Measurements from ENCODE around the gene PDAP1. TPM values are rescaled to one million over a fixed set of nuclear protein-coding genes. Genes with fewer than 3 reads are reported as not detected.
"Not testable (repeated sequence)": the region's sequence is repeated elsewhere in the genome, so short reads cannot be mapped to it uniquely, and the experiment has no call there.

The PDAP1 gene
- polyA plus RNA-seq, 1 experiment: 62.0 TPM

DNA sequence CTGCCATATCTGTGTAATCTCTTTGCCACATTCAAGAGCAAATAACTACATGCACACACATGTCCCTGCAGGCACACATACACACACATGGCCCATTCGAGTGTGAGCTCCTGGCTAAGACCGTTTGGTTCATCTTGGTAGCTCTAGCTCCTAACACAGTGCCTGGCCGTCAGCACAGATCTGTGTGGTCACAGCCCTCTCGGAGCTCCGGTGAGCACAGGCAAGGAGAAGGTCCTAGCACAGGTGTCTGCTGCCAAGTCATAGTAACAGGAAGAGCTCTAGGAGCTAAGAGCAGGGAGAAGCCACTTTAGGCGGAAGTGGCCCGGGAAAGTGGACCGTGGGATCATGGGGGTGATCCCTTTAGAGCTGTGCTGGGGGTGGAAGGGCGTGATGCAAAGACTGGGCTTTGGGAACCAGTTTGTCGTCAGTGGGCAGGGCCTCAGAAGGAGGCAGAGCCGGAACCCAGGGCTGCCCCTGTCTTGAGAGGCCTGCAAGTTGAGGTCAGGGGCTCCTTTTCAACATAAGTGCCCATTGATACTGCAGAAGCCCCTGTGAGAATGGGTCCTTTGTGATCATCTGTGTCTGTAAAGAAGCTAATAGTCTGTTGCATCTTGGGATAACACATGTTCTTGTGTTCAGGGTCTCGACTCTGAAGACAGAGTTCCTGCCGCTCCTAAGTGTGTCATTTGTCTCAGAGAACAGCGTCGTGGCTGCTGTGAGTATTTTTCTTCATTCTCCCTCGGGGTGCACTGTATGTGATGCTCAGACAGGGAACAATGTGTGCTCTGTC is 50.5 kb downstream of the PDAP1 start:
- ChIA-PET CTCF (interaction anchor here (0.6 to 1.4 kb wide), 3 partner anchors 10 to 18 kb away, joined by 3 read pairs; no protein-coding TSS in a partner anchor), POLR2A (interaction anchor here (0.6 kb wide), 1 partner anchor 29 kb away, joined by 3 read pairs; no protein-coding TSS in a partner anchor)
- H3K27me3 ChIP-seq (ENCODE audit: control insufficient read depth, insufficient read depth, low read length): no peaks in the 10 kb centered on the region
- no peak for DNase-seq (ENCODE audit: low read depth)
- H3K4me3 ChIP-seq (ENCODE audit: low read depth, low read length): no peak overlapping the region
- TF ChIP-seq, protein P1, sequence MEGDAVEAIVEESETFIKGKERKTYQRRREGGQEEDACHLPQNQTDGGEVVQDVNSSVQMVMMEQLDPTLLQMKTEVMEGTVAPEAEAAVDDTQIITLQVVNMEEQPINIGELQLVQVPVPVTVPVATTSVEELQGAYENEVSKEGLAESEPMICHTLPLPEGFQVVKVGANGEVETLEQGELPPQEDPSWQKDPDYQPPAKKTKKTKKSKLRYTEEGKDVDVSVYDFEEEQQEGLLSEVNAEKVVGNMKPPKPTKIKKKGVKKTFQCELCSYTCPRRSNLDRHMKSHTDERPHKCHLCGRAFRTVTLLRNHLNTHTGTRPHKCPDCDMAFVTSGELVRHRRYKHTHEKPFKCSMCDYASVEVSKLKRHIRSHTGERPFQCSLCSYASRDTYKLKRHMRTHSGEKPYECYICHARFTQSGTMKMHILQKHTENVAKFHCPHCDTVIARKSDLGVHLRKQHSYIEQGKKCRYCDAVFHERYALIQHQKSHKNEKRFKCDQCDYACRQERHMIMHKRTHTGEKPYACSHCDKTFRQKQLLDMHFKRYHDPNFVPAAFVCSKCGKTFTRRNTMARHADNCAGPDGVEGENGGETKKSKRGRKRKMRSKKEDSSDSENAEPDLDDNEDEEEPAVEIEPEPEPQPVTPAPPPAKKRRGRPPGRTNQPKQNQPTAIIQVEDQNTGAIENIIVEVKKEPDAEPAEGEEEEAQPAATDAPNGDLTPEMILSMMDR (IDR thresholded peaks at IDR 0.05; ENCODE audit: insufficient read depth, low read depth, low read length): no peak
- peaks cover 24% of the 10 kb centered on the region for H3K36me3 ChIP-seq (ENCODE audit: control insufficient read depth, insufficient read depth, low read length)

DNA sequence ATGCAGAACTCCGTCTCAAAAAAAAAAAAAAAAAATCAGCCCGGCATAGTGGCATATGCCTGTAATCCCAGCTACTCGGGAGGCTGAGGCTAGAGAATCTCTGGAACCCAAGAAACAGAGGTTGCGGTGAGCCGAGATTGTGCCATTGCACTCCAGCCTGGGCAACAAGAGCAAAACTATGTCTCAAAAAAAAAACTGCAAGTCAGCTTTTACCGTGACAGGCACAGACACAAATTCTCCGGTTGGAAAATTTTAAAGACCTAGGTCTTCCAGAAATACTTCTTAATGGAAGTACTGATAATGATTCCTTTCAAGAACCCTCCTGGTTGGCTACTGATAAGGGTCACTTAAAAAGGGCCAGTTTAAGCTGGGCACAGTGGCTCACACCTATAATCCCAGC is 53.3 kb downstream of the PDAP1 start:
- H3K4me3 ChIP-seq (ENCODE audit: low read depth, low read length): no peak overlapping the region
- CTCF ChIA-PET: interaction anchor here (0.6 kb wide), 2 partner anchors 60 to 325 kb away, joined by 3 read pairs; no protein-coding TSS in a partner anchor

DNA sequence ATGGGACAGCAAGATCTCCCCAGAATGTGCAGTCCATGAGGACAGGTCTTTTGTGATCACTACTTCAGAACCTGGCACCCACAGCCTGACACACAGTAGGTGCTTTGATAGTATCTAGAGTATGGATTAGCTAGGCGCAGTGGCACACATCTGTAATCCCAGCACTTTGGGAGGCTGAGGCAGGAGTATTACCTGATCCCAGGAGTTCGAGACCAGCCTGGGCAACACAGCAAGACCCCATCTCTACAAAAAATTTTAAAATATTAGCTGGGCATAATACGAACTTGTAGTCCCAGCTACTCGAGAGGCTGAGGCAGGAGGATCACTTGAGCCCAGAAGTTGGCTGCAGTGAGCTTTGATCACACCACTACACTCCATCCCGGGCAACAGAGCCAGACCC is 56.1 kb downstream of the PDAP1 start:
- POLR2A ChIA-PET: no interaction called here

More for the DNA sequence above, 53.3 kb downstream of the PDAP1 start:
- Histone ChIP-seq H3K27me3 (ENCODE audit: control insufficient read depth, insufficient read depth, low read length) (no peaks in the 10 kb centered on the region), H3K36me3 (ENCODE audit: control insufficient read depth, insufficient read depth, low read length) (peaks cover 33% of the 10 kb centered on the region)
- DNase-seq (ENCODE audit: low read depth): no peak
- POLR2A ChIA-PET: no interaction called here
- TF ChIP-seq, protein P1 (IDR thresholded peaks at IDR 0.05; ENCODE audit: insufficient read depth, low read depth, low read length): no peak

DNA sequence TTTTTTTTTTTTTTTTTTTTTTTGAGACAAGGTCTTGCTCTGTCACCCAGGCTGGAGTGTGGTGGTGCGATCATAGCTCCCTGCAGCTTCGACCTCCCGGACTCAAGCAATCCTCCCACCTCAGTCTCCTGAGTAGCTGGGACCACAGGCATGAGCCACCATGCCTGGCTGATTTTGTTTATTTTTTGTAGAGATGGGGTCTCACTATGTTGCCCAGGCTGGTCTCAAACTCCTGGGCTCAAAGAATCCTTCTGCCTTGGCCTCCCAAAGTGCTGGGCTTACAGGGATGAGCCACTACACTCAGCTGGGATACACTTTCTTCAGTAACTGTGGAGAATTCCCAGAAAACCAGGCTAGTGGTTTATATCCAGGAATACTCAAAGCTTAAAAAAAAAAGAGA is 57.8 kb downstream of the PDAP1 start:
- POLR2A ChIA-PET: interaction anchor here (0.6 kb wide), 1 partner anchor 32 kb away, joined by 9 read pairs; no protein-coding TSS in a partner anchor
- CTCF ChIA-PET: interaction anchor here (0.8 to 1.3 kb wide), 3 partner anchors 11 to 22 kb away, joined by 3 read pairs; no protein-coding TSS in a partner anchor
- H3K36me3 ChIP-seq (ENCODE audit: control insufficient read depth, insufficient read depth, low read length): peaks cover 26% of the 10 kb centered on the region
- DNase-seq (ENCODE audit: low read depth); H3K4me3 ChIP-seq (ENCODE audit: low read depth, low read length); H3K27me3 ChIP-seq (ENCODE audit: control insufficient read depth, insufficient read depth, low read length): not testable (repeated sequence)

More for the DNA sequence above, 56.1 kb downstream of the PDAP1 start:
- TF ChIP-seq, protein P1 (IDR thresholded peaks at IDR 0.05; ENCODE audit: insufficient read depth, low read depth, low read length): no peak
- Histone ChIP-seq H3K4me3 (ENCODE audit: low read depth, low read length) (no peak overlapping the region), H3K36me3 (ENCODE audit: control insufficient read depth, insufficient read depth, low read length) (peaks cover 25% of the 10 kb centered on the region), H3K27me3 (ENCODE audit: control insufficient read depth, insufficient read depth, low read length) (no peaks in the 10 kb centered on the region)
- CTCF ChIA-PET: interaction anchor here (1.4 kb wide), 1 partner anchor 9 kb away, joined by 5 read pairs; no protein-coding TSS in a partner anchor
- DNase-seq (ENCODE audit: low read depth): no peak

Other genes starting within 250 kb of the PDAP1 start
- not detected in 2 replicates for gene KPNA7, start 200.5 kb downstream of the PDAP1 start, polyA plus RNA-seq (2011; rRNA removed)
- gene MYH16, start 135.8 kb downstream of the PDAP1 start, polyA plus RNA-seq (2011; rRNA removed): not detected in 2 replicates
- 206 and 243 TPM in 2 replicates for gene ARPC1A, start 82.7 kb downstream of the PDAP1 start, polyA plus RNA-seq (2011; rRNA removed)
- gene ARPC1B, start 33.9 kb downstream of the PDAP1 start, polyA plus RNA-seq (2011; rRNA removed): 209 and 642 TPM in 2 replicates
- 85.2 and 92.9 TPM in 2 replicates for gene BUD31, start 372 bp upstream of the PDAP1 start, polyA plus RNA-seq (2011; rRNA removed)
- 1.7 and 3.5 TPM in 2 replicates for gene PTCD1, start 30.2 kb upstream of the PDAP1 start, polyA plus RNA-seq (2011; rRNA removed)
- 33.6 and 40.1 TPM in 2 replicates for gene CPSF4, start 30.3 kb upstream of the PDAP1 start, polyA plus RNA-seq (2011; rRNA removed)
- gene ATP5MF, start 57.6 kb upstream of the PDAP1 start, polyA plus RNA-seq (2011; rRNA removed): 381 and 619 TPM in 2 replicates
- gene ZNF789, start 64.3 kb upstream of the PDAP1 start, polyA plus RNA-seq (2011; rRNA removed): 8.2 and 11.4 TPM in 2 replicates
- gene ZNF394, start 91.7 kb upstream of the PDAP1 start, polyA plus RNA-seq (2011; rRNA removed): 12.3 and 12.5 TPM in 2 replicates
- gene ZKSCAN5, start 96.1 kb upstream of the PDAP1 start, polyA plus RNA-seq (2011; rRNA removed): 9.7 and 10.3 TPM in 2 replicates
- gene FAM200A, start 143.5 kb upstream of the PDAP1 start, polyA plus RNA-seq (2011; rRNA removed): 3.8 and 5.9 TPM in 2 replicates
- gene ZNF655, start 150.0 kb upstream of the PDAP1 start, polyA plus RNA-seq (2011; rRNA removed): 47.2 and 56.4 TPM in 2 replicates
- gene TMEM225B, start 189.7 kb upstream of the PDAP1 start, polyA plus RNA-seq (2011; rRNA removed): 1.2 and 1.3 TPM in 2 replicates
- gene ZSCAN25, start 208.3 kb upstream of the PDAP1 start, polyA plus RNA-seq (2011; rRNA removed): 7.7 and 9.3 TPM in 2 replicates